NCI-H1930 (cell line): ENCODE results near the gene SKAP2.

Experiments used
- DNase-seq, 2 experiments: peaks; one replicate each; lab custom pipeline; 2025; lab: John Stamatoyannopoulos, UW

The SKAP2 gene

GRCh38 chr7:26777385-26777784 lies 87.0 kb downstream of the SKAP2 start:
- DNase-seq: no peak

- DNase-seq: no peak
Measured at GRCh38 chr7:26760501-26760900, 103.9 kb downstream of the SKAP2 start.

DNA sequence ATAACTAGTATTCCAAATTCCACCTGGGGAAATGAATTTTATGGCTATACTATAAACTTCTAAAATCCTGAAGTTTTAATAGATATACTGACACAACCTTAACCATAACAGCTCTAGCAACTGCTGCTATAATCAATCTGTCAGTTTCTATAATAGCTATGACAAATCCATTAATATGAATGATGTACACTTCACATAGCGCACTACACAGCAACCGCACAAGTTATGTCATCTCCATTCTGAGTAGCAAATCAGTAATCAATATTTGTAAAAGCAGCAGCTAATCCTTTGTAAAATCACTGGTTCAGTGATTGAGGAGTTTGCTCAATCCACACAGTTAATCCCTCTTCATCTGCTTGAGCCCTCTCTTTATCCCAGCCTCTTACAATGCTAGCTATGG lies 105.3 kb downstream of the SKAP2 start:
- no peak for DNase-seq

- no peak for DNase-seq
Measured at GRCh38 chr7:26743205-26743604, 121.2 kb downstream of the SKAP2 start.

- DNase-seq: no peak
Measured at GRCh38 chr7:26735976-26736600, 128.3 kb downstream of the SKAP2 start.

DNA sequence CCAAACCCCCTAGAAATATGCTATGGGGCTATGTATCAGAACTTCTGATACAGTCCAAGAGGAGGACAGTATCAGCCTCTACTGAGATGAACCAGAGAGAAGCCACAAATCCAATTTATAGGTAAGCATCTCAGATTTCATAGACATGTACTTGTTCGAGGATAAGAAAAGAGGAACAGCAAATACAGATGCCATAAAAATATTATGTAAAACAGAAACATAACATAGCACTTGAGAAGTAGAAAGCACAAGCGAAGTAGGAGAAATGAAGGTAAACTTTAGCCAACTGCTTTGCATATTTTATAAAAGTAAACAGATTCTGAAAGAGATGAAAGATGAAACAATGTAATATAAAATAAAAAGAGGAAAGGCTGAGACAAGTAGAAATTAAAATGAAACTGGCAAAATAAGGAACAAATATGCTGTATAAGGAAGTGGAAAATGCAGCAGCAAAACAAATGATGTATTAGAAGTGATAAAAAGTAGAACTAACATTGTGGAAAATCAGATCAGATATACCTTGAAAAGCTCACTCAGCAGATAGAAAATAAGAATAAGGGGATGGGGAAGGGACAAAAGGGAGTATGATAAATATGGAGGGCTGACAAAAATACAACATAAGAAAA lies 135.1 kb downstream of the SKAP2 start:
- no peak for DNase-seq

- DNase-seq: no peak
Measured at GRCh38 chr7:26726051-26726450, 138.3 kb downstream of the SKAP2 start.

DNA sequence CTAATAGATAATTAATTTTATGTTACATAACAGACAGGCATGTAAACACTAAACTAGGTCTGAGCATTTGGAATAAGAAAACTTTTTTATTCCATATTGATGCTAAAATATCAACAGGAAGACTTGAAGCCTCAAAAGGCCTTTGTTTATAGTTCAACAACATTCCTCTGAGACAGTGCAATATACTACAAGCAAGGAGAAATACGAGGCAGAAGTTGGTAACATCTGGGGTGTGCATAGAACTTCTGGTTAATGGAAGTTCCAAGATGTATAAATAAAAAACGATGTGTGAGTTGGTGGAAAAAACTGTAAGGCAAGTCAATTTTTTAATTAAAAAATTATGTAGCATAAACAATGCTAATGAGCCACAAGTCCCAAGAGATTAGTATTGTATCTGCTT lies 139.6 kb downstream of the SKAP2 start:
- DNase-seq: no peak

DNA sequence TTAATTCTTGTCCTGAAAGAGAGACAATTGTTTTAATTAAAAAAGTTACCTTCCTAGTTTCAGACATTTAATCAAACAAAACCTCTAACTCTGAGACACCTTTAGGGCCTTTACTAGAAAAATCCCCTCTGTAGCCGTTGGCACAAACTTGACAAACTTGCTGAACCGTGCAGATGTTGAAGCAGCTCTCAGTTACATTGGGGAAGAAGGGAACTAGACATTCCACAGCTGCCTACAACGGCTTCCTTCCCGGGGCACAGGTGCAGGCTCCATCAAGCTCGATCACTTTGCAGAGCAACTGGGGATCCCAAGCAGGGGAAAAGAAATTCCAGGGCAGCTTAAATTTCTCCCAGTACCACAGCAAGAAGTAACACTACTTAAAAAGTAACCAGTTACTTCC lies 141.3 kb downstream of the SKAP2 start:
- no peak for DNase-seq

DNA sequence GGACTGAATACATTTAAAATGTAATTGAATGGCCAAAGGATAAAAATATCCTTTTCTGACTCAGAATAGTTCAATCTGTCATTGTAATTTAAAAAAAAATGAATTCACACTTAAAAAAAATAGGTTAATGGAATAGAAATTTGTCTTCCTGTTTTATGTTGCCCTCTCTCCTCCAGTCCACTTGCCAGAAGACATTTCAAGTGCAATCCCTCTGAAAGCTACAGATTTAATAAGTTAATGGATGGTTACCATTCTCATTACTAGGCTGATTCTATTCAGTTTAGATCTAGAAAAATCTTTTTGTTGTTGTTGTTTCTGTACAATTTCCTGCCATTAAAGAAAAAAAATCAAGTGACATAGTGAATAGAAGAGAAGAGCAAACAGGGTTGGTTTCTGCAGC lies 142.9 kb downstream of the SKAP2 start:
- DNase-seq: no peak

GRCh38 chr7:26718063-26718462 lies 146.3 kb downstream of the SKAP2 start:
- DNase-seq: no peak

DNA sequence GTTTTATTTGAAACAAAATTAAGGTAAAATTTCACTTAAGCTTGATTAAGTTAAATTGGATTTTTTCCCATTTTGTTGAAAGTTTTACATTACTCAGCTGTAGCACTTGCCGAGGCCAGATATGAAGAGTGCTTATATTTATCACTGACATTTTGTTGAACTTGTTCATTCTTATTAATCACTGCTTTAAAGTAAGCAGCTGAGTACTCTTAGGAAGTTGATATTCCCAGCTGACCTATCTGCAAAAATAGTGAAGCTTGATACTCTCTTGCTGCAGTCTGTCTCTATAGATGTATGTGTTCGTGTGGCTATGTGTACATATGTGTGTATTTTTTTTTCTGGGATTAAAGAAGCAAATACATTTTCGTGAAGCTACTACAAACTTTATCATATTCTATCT lies 150.0 kb downstream of the SKAP2 start:
- no peak for DNase-seq

GRCh38 chr7:26714006-26714405 lies 150.4 kb downstream of the SKAP2 start:
- DNase-seq: no peak

GRCh38 chr7:26709210-26709990 lies 155.0 kb downstream of the SKAP2 start:
- no peak for DNase-seq

GRCh38 chr7:26705567-26705966 lies 158.8 kb downstream of the SKAP2 start:
- DNase-seq: no peak

- DNase-seq: no peak
Measured at GRCh38 chr7:26704786-26705185, 159.6 kb downstream of the SKAP2 start.

GRCh38 chr7:26704036-26704435 lies 160.4 kb downstream of the SKAP2 start:
- DNase-seq: no peak

- DNase-seq: no peak
Measured at GRCh38 chr7:26700893-26701292, 163.5 kb downstream of the SKAP2 start.

- no peak for DNase-seq
Measured at GRCh38 chr7:26700386-26700785, 164.0 kb downstream of the SKAP2 start.

- no peak for DNase-seq
Measured at GRCh38 chr7:26699766-26700165, 164.6 kb downstream of the SKAP2 start.

DNA sequence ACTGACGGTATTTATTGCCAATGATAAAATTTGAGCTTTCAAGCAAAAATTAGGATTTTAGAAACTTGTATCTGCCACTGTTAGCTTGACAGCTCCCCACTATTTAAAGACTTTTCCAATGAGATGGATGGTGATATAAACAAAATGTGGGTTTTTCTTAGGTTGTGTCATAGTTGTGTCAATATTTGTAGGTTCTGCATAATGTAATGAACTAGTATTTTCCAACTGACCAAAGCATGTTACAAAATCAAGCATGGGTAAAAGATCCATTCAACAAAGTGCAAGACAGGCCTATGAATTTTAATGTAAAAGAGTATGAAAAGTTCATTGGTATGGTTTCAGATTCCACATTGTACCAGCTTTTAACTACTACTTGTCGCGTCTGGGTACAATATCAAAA lies 165.6 kb downstream of the SKAP2 start:
- no peak for DNase-seq

- DNase-seq: no peak
Measured at GRCh38 chr7:26698194-26698593, 166.2 kb downstream of the SKAP2 start.

GRCh38 chr7:26696978-26697377 lies 167.4 kb downstream of the SKAP2 start:
- no peak for DNase-seq
